ENCODE measurements around the gene OTUB2. TPM values are rescaled to one million over a fixed set of nuclear protein-coding genes. Genes with fewer than 3 reads are reported as not detected.
A peak's percentile ranks its signal among the peaks of the same experiment; 100 is the strongest.

Gene OTUB2
- total and polyA plus RNA-seq, 10 donors = 0.07 to 1.1 (median 0.43) TPM

DNA sequence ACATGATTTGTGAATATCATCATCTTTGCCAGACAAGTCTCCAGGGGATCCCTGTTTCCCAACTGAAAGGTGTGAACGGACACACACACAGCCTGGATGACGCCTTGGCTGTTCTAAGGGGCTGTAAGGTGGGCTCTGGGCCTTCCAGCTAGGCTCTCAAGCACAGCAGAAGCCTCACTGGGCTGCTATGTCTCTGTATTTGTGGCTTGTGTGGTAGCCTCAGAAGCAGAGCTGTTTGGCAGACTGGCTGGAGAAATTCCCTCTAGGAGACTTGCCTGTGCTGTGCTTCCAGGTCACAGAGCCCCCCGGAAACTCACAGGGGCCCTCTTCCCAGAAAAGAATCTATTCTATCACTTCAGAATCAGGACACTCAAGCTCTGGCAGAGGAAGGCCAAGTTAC is 21.4 kb downstream of the OTUB2 start:
- no peak overlapping the region for H3K4me3 ChIP-seq
- no peaks in the 10 kb centered on the region for H3K27me3 ChIP-seq (replicated peaks in 1 of 7)
- WGBS, 5 donors = 89 to 100% (median 95%) methylated on average over 3 of the region's 3 CpGs
- H3K9me3 ChIP-seq = no peaks in the 10 kb centered on the region
- peak; percentile 15 for DNase-seq
- peak overlapping the region in 2 of 8 donors; percentile 15 to 43 for H3K27ac ChIP-seq
- TF ChIP-seq, protein P1, sequence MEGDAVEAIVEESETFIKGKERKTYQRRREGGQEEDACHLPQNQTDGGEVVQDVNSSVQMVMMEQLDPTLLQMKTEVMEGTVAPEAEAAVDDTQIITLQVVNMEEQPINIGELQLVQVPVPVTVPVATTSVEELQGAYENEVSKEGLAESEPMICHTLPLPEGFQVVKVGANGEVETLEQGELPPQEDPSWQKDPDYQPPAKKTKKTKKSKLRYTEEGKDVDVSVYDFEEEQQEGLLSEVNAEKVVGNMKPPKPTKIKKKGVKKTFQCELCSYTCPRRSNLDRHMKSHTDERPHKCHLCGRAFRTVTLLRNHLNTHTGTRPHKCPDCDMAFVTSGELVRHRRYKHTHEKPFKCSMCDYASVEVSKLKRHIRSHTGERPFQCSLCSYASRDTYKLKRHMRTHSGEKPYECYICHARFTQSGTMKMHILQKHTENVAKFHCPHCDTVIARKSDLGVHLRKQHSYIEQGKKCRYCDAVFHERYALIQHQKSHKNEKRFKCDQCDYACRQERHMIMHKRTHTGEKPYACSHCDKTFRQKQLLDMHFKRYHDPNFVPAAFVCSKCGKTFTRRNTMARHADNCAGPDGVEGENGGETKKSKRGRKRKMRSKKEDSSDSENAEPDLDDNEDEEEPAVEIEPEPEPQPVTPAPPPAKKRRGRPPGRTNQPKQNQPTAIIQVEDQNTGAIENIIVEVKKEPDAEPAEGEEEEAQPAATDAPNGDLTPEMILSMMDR (IDR thresholded peaks at IDR 0.05 in 8 of 11, conservative IDR thresholded peaks at IDR 0.05 in 3 of 11) = no peak
- no peak for TF ChIP-seq POLR2AphosphoS5 (IDR thresholded peaks at IDR 0.05)
- intact Hi-C loops (cut with DNase I; ENCODE audit: low total_unique reads) = no loop called here
- H3K36me3 ChIP-seq = peaks cover 6 to 95% (median 80%) of the 10 kb centered on the region in 6 donors
- peaks cover 0 to 62% (median 28%) of the 10 kb centered on the region in 6 donors for H3K4me1 ChIP-seq

DNA sequence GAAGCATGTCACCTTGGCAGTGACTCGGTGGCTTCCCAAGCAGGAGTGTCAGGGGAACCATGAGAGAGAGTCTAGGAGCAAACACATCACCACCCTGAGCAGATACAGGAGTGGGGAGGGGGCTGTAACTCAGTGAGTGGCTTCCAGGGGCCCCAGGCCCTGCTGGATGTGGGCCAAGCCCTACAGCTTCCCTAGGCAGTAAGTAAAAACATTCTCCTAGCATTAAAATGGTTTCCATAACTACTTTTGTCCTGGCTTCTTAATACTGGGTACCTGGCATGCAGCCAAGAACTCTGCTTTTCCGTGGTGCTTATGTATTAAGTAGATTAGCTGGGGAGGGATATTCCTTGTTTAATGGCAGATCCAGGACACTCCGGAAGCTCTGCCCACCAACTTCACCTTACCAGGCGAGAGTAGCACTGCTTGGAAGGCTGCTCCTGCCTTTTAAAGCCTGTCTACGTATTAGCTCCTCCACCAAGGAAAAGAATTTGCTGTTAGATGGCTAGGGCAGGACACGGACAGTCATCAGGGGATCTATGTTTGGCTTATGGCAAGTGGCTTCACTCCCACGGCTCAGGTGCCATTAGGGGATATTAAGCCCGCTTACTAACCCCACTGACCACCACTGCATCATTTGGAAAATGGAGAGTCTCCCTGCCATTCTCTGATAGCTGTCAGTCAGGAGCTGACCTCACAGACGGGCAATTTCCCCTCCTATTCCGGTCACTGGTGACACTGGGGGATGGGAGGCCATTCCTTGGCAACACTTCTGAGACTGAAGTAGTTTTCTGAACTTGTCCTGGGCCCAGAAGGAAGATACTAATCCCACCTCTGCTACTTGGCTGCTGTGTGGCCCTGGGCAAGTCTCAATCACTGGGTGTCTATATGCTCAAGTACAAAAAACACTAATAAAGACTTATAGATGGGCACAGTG is 22.8 kb downstream of the OTUB2 start:
- Histone ChIP-seq H3K36me3 (peaks cover 6 to 100% (median 93%) of the 10 kb centered on the region in 6 donors), H3K27me3 (replicated peaks in 1 of 7) (no peaks in the 10 kb centered on the region), H3K9me3 (no peaks in the 10 kb centered on the region), H3K4me3 (no peak overlapping the region), H3K4me1 (peaks cover 0 to 53% (median 27%) of the 10 kb centered on the region in 6 donors), H3K27ac (peak overlapping the region in 2 of 8 donors; percentile 15 to 43)
- 75 to 87% (median 83%) methylated on average over 10 of the region's 10 CpGs for WGBS, 5 donors
- DNase-seq = peak; percentile 20
- intact Hi-C loops (cut with DNase I; ENCODE audit: low total_unique reads) = no loop called here
- TF ChIP-seq, protein P1 (IDR thresholded peaks at IDR 0.05 in 8 of 11, conservative IDR thresholded peaks at IDR 0.05 in 3 of 11) = no peak
- peak in 1 of 3 donors; percentile 3 for TF ChIP-seq POLR2AphosphoS5 (IDR thresholded peaks at IDR 0.05)

DNA sequence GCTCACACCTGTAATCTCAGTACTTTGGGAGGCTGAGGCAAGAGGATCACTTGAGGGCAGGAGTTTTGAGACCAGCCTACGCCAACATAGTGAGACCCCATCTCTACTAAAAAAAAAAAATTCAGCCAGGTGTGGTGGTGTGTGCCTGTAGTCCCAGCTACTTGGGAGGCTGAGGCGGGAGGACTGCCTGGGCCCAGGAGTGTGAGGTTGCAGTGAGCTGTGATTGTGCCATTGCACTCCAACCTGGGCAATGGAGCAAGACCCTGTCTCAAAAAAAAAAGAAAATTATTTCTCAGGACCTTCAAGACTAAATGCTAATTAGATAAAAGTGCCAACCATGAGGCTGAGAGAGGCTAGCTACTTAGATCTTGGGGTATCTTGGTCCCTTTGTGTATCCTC is 23.5 kb downstream of the OTUB2 start:
- Histone ChIP-seq H3K9me3 (no peaks in the 10 kb centered on the region), H3K4me1 (peaks cover 0 to 53% (median 30%) of the 10 kb centered on the region in 6 donors), H3K4me3 (no peak overlapping the region), H3K27ac (no peak overlapping the region), H3K27me3 (replicated peaks in 1 of 7) (no peaks in the 10 kb centered on the region), H3K36me3 (peaks cover 6 to 100% (median 94%) of the 10 kb centered on the region in 6 donors)
- intact Hi-C loops (cut with DNase I; ENCODE audit: low total_unique reads) = no loop called here
- peak; percentile 19 for DNase-seq
- WGBS, 5 donors = 50 to 100% (median 89%) methylated on average over 2 of the region's 2 CpGs
- TF ChIP-seq POLR2A (IDR thresholded peaks at IDR 0.05) = no peak
- no peak for TF ChIP-seq POLR2AphosphoS5 (IDR thresholded peaks at IDR 0.05)
- TF ChIP-seq, protein P1 (IDR thresholded peaks at IDR 0.05 in 8 of 11, conservative IDR thresholded peaks at IDR 0.05 in 3 of 11) = no peak

DNA sequence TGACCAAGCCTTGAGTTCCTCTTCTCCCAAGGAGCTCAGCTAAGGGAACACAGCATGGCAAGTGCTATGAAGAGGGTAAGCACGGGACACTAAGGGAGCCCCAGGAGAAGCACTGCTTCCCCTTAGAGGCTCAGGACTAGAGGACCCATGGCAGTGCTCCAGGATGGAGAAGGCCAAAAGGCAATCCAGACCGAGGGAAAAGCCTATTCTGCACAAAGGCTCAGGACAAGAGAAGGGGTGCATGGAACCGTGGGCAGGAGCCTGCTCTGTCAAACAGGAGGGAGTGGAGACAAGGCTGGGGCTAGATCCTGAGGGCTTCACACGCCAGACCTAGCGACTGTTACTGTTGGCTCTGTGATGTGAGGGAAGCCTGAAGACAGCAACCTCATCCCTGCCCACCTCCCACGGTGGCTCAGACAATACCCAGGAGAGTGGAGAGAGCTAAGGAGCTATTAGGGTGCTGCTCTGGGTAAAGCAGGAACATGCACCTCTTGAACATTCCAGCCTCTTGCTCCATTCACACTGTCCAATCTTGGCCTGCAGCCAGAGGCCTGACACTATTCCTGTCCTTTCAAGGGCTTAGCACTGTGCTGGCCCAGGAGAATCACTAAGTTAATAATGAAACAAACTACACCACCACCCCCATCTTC is 24.2 kb downstream of the OTUB2 start:
- no peak for TF ChIP-seq POLR2AphosphoS5 (IDR thresholded peaks at IDR 0.05)
- TF ChIP-seq, protein P1 (IDR thresholded peaks at IDR 0.05 in 8 of 11, conservative IDR thresholded peaks at IDR 0.05 in 3 of 11) = no peak
- no peak for TF ChIP-seq POLR2A (IDR thresholded peaks at IDR 0.05)
- 82 to 91% (median 87%) methylated on average over 4 to 6 of the region's 6 CpGs for WGBS, 5 donors
- peaks cover 0 to 55% (median 30%) of the 10 kb centered on the region in 6 donors for H3K4me1 ChIP-seq
- intact Hi-C loops (cut with DNase I; ENCODE audit: low total_unique reads) = no loop called here
- DNase-seq = peak; percentile 29
- H3K36me3 ChIP-seq = peaks cover 6 to 100% (median 97%) of the 10 kb centered on the region in 6 donors
- no peaks in the 10 kb centered on the region for H3K9me3 ChIP-seq
- no peak overlapping the region for H3K4me3 ChIP-seq
- H3K27ac ChIP-seq = no peak overlapping the region
- H3K27me3 ChIP-seq (replicated peaks in 1 of 7) = no peaks in the 10 kb centered on the region
